Panc1 (cell line): ENCODE measurements around the gene YTHDF1. TPM values are rescaled to one million over a fixed set of nuclear protein-coding genes. Genes with fewer than 3 reads are reported as not detected.

Source experiments
- ATAC-seq: fragments of 200-7000 bp; cut with Tn5 transposase; 2 replicates; pipeline ENCODE4 v1.9.1; 2020; ENCODE audit warnings: mild to moderate bottlenecking, moderate library complexity
- BruUV-seq: library from RNA; stranded (reverse); fragments of 400-500 nt; replicated peaks from 2 replicates; lab custom pipeline; 2021; lab: Mats Ljungman, UMichigan
- CTCF ChIA-PET: fragments of 300-600 bp; sonication (Branson Sonifier 250); formaldehyde crosslinking; loops from one replicate; lab custom pipeline; 2022; ENCODE audit warnings: antibody characterized with exemption; lab: Charles Lee
- POLR2A ChIA-PET: fragments of 300-600 bp; sonication (Branson Sonifier 250); formaldehyde crosslinking; loops from one replicate; lab custom pipeline; 2022; ENCODE audit warnings: antibody characterized with exemption; lab: Charles Lee
- DNase-seq: peaks from one replicate; pipeline ENCODE4 v3.0.0-alpha.2; 2010; ENCODE audit warnings: low read depth, low spot score
- H3K27ac ChIP-seq: 2 replicates; pipeline ENCODE4 v1.5.1; 2011; ENCODE audit warnings: mild to moderate bottlenecking, low read length, inconsistent platforms
- H3K27me3 ChIP-seq: fragments of 200-500 bp; sonication (Bioruptor generic); 2 replicates; pipeline ENCODE4 v1.6.0; 2014; ENCODE audit warnings: low read length, inconsistent platforms; ENCODE audit not compliant: control insufficient read depth, insufficient read depth
- H3K36me3 ChIP-seq: fragments of 200-500 bp; sonication (Bioruptor generic); 2 replicates; pipeline ENCODE4 v1.5.1; 2014; ENCODE audit warnings: inconsistent platforms, mild to moderate bottlenecking, low read length, moderate library complexity; ENCODE audit not compliant: control insufficient read depth, insufficient read depth
- H3K4me1 ChIP-seq: 2 replicates; pipeline ENCODE4 v1.5.1; 2011; ENCODE audit warnings: inconsistent platforms, mild to moderate bottlenecking, low read length, moderate library complexity; ENCODE audit not compliant: control insufficient read depth, insufficient read depth
- H3K4me3 ChIP-seq, 2 experiments: 2 replicates each; pipeline ENCODE4 v1.5.1; 2011 to 2012; ENCODE audit warnings: low read depth in 2 of 2, low read length in 2 of 2, mild to moderate bottlenecking in 2 of 2, inconsistent platforms in 1 of 2, moderate library complexity in 1 of 2
- H3K9me3 ChIP-seq: fragments of 200-500 bp; sonication (Bioruptor generic); 2 replicates; pipeline ENCODE4 v1.5.1; 2014; ENCODE audit warnings: low read depth, mild to moderate bottlenecking, inconsistent platforms, low read length, moderate library complexity; ENCODE audit not compliant: control insufficient read depth, insufficient read depth
- CTCF ChIP-seq: fragments of 450-650 bp; IDR thresholded peaks from 2 replicates; pipeline ENCODE4 v1.5.1; 2017; ENCODE audit warnings: mild to moderate bottlenecking
- POLR2AphosphoS5 ChIP-seq: IDR thresholded peaks from 2 replicates; pipeline ENCODE4 v1.6.1; 2012; ENCODE audit warnings: mild to moderate bottlenecking, low read depth, low read length, moderate library complexity
- REST ChIP-seq, 2 experiments: IDR thresholded peaks; 2 replicates each; pipeline ENCODE4 v1.6.1; 2011 to 2012; ENCODE audit warnings: low read depth in 2 of 2, control low read depth in 1 of 2, low read length in 1 of 2, mild to moderate bottlenecking in 1 of 2, moderate library complexity in 1 of 2; ENCODE audit not compliant: insufficient read depth in 1 of 2
- SIN3A ChIP-seq: IDR thresholded peaks from 2 replicates; pipeline ENCODE4 v1.6.1; 2012; ENCODE audit warnings: low read depth, mild to moderate bottlenecking, low read length, moderate library complexity, borderline replicate concordance; ENCODE audit not compliant: insufficient read depth
- TCF7L2 ChIP-seq: IDR thresholded peaks from 2 replicates; pipeline ENCODE4 v1.6.1; 2011; ENCODE audit warnings: mild to moderate bottlenecking, low read depth, low read length, inconsistent platforms
- in situ Hi-C: cut with HindIII; loops from 2 replicates; pipeline ENCODE4 v1.10.0; 2016; ENCODE audit warnings: low sequenced_read_pairs, low pct_unique_long_range_greater_than_20kb
- intact Hi-C: fragments of 100-400 bp; cut with micrococcal nuclease; formaldehyde crosslinking; loops from one replicate; pipeline ENCODE4 v1.10.0; 2022; ENCODE audit not compliant: unreplicated experiment
- total RNA-seq: library from RNA; stranded (reverse); gene quantifications from one replicate; pipeline ENCODE4 v1.2.1, GENCODE V29; 2021; ENCODE audit not compliant: unreplicated experiment

The YTHDF1 gene
- total RNA-seq, 1 experiment from 2014 or later: 43.0 TPM

GRCh38 chr20:63244468-63244867 is 28.5 kb upstream of the YTHDF1 start (continued):
- TF ChIP-seq SIN3A: no peak

GRCh38 chr20:63243604-63244247 is 27.8 kb upstream of the YTHDF1 start:
- ATAC-seq: no peak
- Histone ChIP-seq H3K4me1 (peaks cover 13% of the 10 kb centered on the region), H3K36me3 (no peaks in the 10 kb centered on the region), H3K4me3 (no peak overlapping the region), H3K27ac (no peak overlapping the region), H3K9me3 (no peaks in the 10 kb centered on the region), H3K27me3 (no peaks in the 10 kb centered on the region)
- CTCF ChIA-PET: interaction anchor here (1.2 to 1.4 kb wide), 2 partner anchors 9 to 20 kb away, joined by 4 to 5 read pairs; no protein-coding TSS in a partner anchor
- intact Hi-C loops: no loop called here
- in situ Hi-C loops: no loop called here
- POLR2A ChIA-PET: no interaction called here
- BruUV-seq: no TSS peak
- TF ChIP-seq TCF7L2: no peak
- no peak for TF ChIP-seq SIN3A
- no peak for TF ChIP-seq POLR2AphosphoS5
- no peak for TF ChIP-seq CTCF
- TF ChIP-seq REST (IDR thresholded peaks at IDR 0.05; ENCODE audit: insufficient read depth in 1 of 2, low read depth in 2 of 2, low read length in 1 of 2): no peak
- DNase-seq: no peak

GRCh38 chr20:63242736-63243135 is 26.8 kb upstream of the YTHDF1 start:
- Histone ChIP-seq H3K36me3 (no peaks in the 10 kb centered on the region), H3K27ac (no peak overlapping the region), H3K4me3 (no peak overlapping the region), H3K9me3 (no peaks in the 10 kb centered on the region), H3K27me3 (no peaks in the 10 kb centered on the region), H3K4me1 (peaks cover 13% of the 10 kb centered on the region)
- POLR2A ChIA-PET: no interaction called here
- ATAC-seq: no peak
- DNase-seq: no peak
- intact Hi-C loops: no loop called here
- in situ Hi-C loops: no loop called here
- no TSS peak for BruUV-seq
- CTCF ChIA-PET: interaction anchor here (1.2 to 1.4 kb wide), 2 partner anchors 8 to 19 kb away, joined by 4 to 5 read pairs; no protein-coding TSS in a partner anchor
- TF ChIP-seq SIN3A: no peak
- no peak for TF ChIP-seq REST (IDR thresholded peaks at IDR 0.05; ENCODE audit: insufficient read depth in 1 of 2, low read depth in 2 of 2, low read length in 1 of 2)
- TF ChIP-seq CTCF: no peak
- TF ChIP-seq TCF7L2: no peak
- no peak for TF ChIP-seq POLR2AphosphoS5
